Measurements from ENCODE around the gene BCAP31. TPM values are rescaled to one million over a fixed set of nuclear protein-coding genes. Genes with fewer than 3 reads are reported as not detected.

Gene BCAP31
- total and polyA plus RNA-seq, 2 of the 13 experiments (the other 11 are each of a cell fraction or from before 2014, with no cell fraction given), result 139 to 178 TPM

GRCh38 chrX:153731117-153731844, 7.1 kb upstream of the BCAP31 start (continued):
- TF ChIP-seq ZNF407 (CRISPR knock-in tag; IDR thresholded peaks at IDR 0.05; ENCODE audit: not compliant biosample characterization), result no peak
- TF ChIP-seq GABPA (IDR thresholded peaks at IDR 0.05; ENCODE audit: low read depth, low read length), result no peak
- no peak for TF ChIP-seq GABPA (CRISPR knock-in tag; IDR thresholded peaks at IDR 0.05; ENCODE audit: low read depth)
- TF ChIP-seq ZNF563 (CRISPR knock-in tag; IDR thresholded peaks at IDR 0.05), result no peak
- TF ChIP-seq ZNF670 (CRISPR knock-in tag; IDR thresholded peaks at IDR 0.05; ENCODE audit: borderline replicate concordance), result no peak
- TF ChIP-seq ARHGAP35 (CRISPR knock-in tag; IDR thresholded peaks at IDR 0.05; ENCODE audit: borderline replicate concordance), result no peak
- no peak for TF ChIP-seq ZNF792 (CRISPR knock-in tag; IDR thresholded peaks at IDR 0.05)
- TF ChIP-seq SOX6 (IDR thresholded peaks at IDR 0.05), result no peak
- peak; percentile 88 for TF ChIP-seq SOX6 (CRISPR knock-in tag; IDR thresholded peaks at IDR 0.05)
- TF ChIP-seq JUNB (CRISPR knock-in tag; IDR thresholded peaks at IDR 0.05; ENCODE audit: borderline replicate concordance), result no peak
- TF ChIP-seq ZHX2 (IDR thresholded peaks at IDR 0.05; ENCODE audit: low read depth), result no peak
- no peak for TF ChIP-seq ZHX2 (CRISPR knock-in tag; IDR thresholded peaks at IDR 0.05; ENCODE audit: borderline replicate concordance)
- TF ChIP-seq ZNF121 (CRISPR knock-in tag; IDR thresholded peaks at IDR 0.05), result no peak
- no peak for TF ChIP-seq PHF21A (CRISPR knock-in tag; IDR thresholded peaks at IDR 0.05)
- TF ChIP-seq ZNF615 (CRISPR knock-in tag; IDR thresholded peaks at IDR 0.05; ENCODE audit: borderline replicate concordance), result no peak
- peak; percentile 51 for TF ChIP-seq SAP130 (CRISPR knock-in tag; IDR thresholded peaks at IDR 0.05; ENCODE audit: low read depth)
- TF ChIP-seq ATM (IDR thresholded peaks at IDR 0.05; ENCODE audit: borderline replicate concordance), result no peak
- no peak for TF ChIP-seq ZNF543 (CRISPR knock-in tag; IDR thresholded peaks at IDR 0.05)

All from HepG2 (cell line).